Esophagus squamous epithelium (tissue), 5 donors: Measurements from ENCODE around the gene SHMT2. TPM values are rescaled to one million over a fixed set of nuclear protein-coding genes. Genes with fewer than 3 reads are reported as not detected.

Source experiments
- DNase-seq: peaks from one replicate; lab custom pipeline; 2025; lab: John Stamatoyannopoulos, UW
- H3K27ac ChIP-seq, 4 donors: fragments of 200-600 bp; sonication (generic); one replicate each; pipeline ENCODE4 v1.5.1; 2016 to 2019; ENCODE audit warnings: mild to moderate bottlenecking in 1 of 4
- H3K27me3 ChIP-seq, 4 donors: fragments of 200-600 bp; sonication (generic); 1 replicate in 3 of 4; 2 replicates in 1 of 4; pipeline versions ENCODE4 v1.5.1 to v1.6.0; 2017 to 2021; ENCODE audit warnings: antibody characterized with exemption in 1 of 4
- H3K36me3 ChIP-seq, 3 donors: fragments of 200-600 bp; sonication (generic); one replicate each; pipeline ENCODE4 v1.5.1; 2016 to 2019
- H3K4me1 ChIP-seq, 3 donors: fragments of 200-600 bp; sonication (generic); one replicate each; pipeline ENCODE4 v1.5.1; 2017 to 2019
- H3K4me3 ChIP-seq, 4 donors: fragments of 200-600 bp; sonication (generic); 1 replicate in 3 of 4; 2 replicates in 1 of 4; pipeline ENCODE4 v1.5.1; 2016 to 2019; ENCODE audit warnings: mild to moderate bottlenecking in 2 of 4, moderate library complexity in 1 of 4
- H3K9me3 ChIP-seq, 3 donors: fragments of 200-600 bp; sonication (generic); one replicate each; pipeline ENCODE4 v1.5.1; 2016 to 2019
- POLR2A ChIP-seq, 4 donors: fragments of 450-650 bp; IDR thresholded peaks; one replicate each; pipeline ENCODE4 v1.6.1; 2017; ENCODE audit warnings: antibody characterized with exemption in 4 of 4, mild to moderate bottlenecking in 4 of 4, moderate library complexity in 3 of 4
- WGBS, 2 donors: methylation state at CpG; one replicate each; pipeline ENCODE4 v1.1.5; 2018; 5-methylcytosine and 5-hydroxymethylcytosine counted together
- intact Hi-C: fragments of 100-400 bp; cut with DNase I; formaldehyde crosslinking; loops from one replicate; pipeline ENCODE4 v1.15.0; 2022
- total RNA-seq, 4 donors: library from RNA; depleted of rRNA; stranded (reverse); fragments of >200 nt; gene quantifications; one replicate each; pipeline ENCODE4 v1.1.0, GENCODE V29; 2016
- TF ChIP-seq, protein P1 (sequence below), 6 experiments: fragments of 450-650 bp in 4 of 6; fragments of 200-600 bp in 2 of 6; sonication (generic) in 2 of 6; IDR thresholded peaks; one replicate each; pipeline ENCODE4 v1.5.1; 2016 to 2019; ENCODE audit warnings: antibody characterized with exemption in 6 of 6, mild to moderate bottlenecking in 4 of 6, moderate library complexity in 4 of 6
- donor health status: DM: yes; HTN: yes; CAD: no.

SHMT2 gene
- total RNA-seq, 4 donors from 2014 or later = 56.1 to 104 (median 76.6) TPM

DNA sequence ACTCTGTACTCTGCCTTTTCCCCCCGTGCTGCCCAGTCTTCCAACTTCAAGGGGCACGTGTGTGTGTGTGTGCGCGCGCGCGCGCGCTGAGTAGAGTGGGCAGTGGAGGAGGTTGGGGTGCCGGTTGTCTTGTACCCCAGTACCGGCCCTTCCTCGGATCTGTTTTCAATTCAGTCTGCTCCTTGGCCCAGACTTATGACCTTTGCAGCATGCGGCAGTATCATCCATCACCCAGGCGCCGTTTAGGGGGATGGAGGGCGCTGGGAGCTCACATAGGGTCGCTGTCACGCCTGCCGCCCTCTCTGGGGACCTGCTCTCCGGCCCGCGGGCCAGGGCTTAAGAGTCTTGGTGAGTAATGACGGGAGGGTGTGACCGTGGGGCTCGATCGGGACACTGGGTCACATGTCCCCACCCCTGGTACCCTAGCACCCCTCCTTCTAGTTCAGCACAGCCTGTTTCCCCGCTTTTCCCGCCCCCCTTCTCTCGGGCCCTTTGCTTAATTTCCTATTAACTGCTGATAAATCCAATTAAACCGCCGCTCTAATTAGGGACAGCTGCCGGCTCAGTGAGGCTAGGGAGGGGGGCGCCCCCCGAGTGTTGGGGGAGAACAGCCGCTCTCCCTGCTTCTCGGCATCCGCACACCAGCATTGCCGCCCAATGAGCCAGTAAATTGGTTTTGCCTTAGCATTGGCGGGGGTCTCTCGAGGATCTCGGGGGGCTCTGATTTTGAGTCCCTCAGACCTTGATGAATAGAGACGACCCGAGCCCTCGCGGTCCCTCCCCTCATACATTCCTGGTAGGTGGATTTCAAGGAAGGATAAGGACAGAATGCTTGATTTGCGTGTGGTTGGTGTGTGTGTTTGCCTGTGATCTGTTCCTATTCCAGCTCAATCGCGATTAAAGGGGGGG is 12.1 kb downstream of the SHMT2 start:
- no peak overlapping the region for H3K27ac ChIP-seq
- H3K4me3 ChIP-seq = peak overlapping the region in 1 of 4 donors; percentile 68
- WGBS, 2 donors = 3 to 8% methylated on average over 5 to 28 of the region's 48 CpGs
- no peaks in the 10 kb centered on the region for H3K36me3 ChIP-seq
- no peak for DNase-seq
- H3K4me1 ChIP-seq = peaks cover 63 to 76% (median 74%) of the 10 kb centered on the region in 3 donors
- intact Hi-C loops = no loop called here
- no peak for TF ChIP-seq POLR2A (IDR thresholded peaks at IDR 0.05)
- TF ChIP-seq, protein P1, sequence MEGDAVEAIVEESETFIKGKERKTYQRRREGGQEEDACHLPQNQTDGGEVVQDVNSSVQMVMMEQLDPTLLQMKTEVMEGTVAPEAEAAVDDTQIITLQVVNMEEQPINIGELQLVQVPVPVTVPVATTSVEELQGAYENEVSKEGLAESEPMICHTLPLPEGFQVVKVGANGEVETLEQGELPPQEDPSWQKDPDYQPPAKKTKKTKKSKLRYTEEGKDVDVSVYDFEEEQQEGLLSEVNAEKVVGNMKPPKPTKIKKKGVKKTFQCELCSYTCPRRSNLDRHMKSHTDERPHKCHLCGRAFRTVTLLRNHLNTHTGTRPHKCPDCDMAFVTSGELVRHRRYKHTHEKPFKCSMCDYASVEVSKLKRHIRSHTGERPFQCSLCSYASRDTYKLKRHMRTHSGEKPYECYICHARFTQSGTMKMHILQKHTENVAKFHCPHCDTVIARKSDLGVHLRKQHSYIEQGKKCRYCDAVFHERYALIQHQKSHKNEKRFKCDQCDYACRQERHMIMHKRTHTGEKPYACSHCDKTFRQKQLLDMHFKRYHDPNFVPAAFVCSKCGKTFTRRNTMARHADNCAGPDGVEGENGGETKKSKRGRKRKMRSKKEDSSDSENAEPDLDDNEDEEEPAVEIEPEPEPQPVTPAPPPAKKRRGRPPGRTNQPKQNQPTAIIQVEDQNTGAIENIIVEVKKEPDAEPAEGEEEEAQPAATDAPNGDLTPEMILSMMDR (IDR thresholded peaks at IDR 0.05) = no peak
- H3K27me3 ChIP-seq = peaks cover 14 to 85% (median 39%) of the 10 kb centered on the region in 4 donors
- no peaks in the 10 kb centered on the region for H3K9me3 ChIP-seq

DNA sequence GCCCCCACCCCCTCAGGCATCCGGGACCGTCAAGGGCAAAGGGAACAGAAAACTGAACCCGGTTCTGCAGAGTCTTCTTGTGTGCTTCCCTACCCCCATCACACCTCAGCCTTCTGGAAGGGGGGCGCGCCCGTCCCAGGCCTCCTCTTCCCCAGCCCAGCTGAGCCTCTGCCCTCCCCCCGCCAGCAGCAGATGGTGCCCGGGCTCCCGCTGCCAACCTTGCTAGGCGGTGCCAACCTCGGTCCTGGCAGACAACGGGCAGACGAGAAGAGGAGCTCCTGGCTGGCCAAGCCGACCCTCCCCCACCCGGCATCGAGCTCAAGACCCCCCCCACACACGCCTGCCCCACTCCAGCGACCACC is 12.8 kb downstream of the SHMT2 start:
- TF ChIP-seq, protein P1 (IDR thresholded peaks at IDR 0.05) = no peak
- TF ChIP-seq POLR2A (IDR thresholded peaks at IDR 0.05) = no peak
- DNase-seq = no peak
- H3K4me1 ChIP-seq = peaks cover 57 to 70% (median 68%) of the 10 kb centered on the region in 3 donors
- H3K27ac ChIP-seq = no peak overlapping the region
- WGBS, 2 donors = 0% methylated on average over 6 of the region's 18 CpGs; no CpG with 5 or more reads in 1 of the 2 donors
- intact Hi-C loops = no loop called here
- peak overlapping the region; percentile 7 to 60 (median 43) for H3K4me3 ChIP-seq
- no peaks in the 10 kb centered on the region for H3K36me3 ChIP-seq
- H3K9me3 ChIP-seq = no peaks in the 10 kb centered on the region
- peaks cover 14 to 79% (median 39%) of the 10 kb centered on the region in 4 donors for H3K27me3 ChIP-seq

- peaks cover 56 to 64% (median 62%) of the 10 kb centered on the region in 3 donors for H3K4me1 ChIP-seq
- no peak for DNase-seq
- peak overlapping the region; percentile 7 to 60 (median 43) for H3K4me3 ChIP-seq
- TF ChIP-seq POLR2A (IDR thresholded peaks at IDR 0.05) = no peak
- TF ChIP-seq, protein P1 (IDR thresholded peaks at IDR 0.05) = peak; percentile 24 to 64 (median 32)
- no peaks in the 10 kb centered on the region for H3K36me3 ChIP-seq
- no peak overlapping the region for H3K27ac ChIP-seq
- 0% methylated on average over 4 to 16 of the region's 45 CpGs for WGBS, 2 donors
- intact Hi-C loops = no loop called here
- peaks cover 14 to 73% (median 39%) of the 10 kb centered on the region in 4 donors for H3K27me3 ChIP-seq
- no peaks in the 10 kb centered on the region for H3K9me3 ChIP-seq
Measured at GRCh38 chr12:57242691-57243454, 13.4 kb downstream of the SHMT2 start.

DNA sequence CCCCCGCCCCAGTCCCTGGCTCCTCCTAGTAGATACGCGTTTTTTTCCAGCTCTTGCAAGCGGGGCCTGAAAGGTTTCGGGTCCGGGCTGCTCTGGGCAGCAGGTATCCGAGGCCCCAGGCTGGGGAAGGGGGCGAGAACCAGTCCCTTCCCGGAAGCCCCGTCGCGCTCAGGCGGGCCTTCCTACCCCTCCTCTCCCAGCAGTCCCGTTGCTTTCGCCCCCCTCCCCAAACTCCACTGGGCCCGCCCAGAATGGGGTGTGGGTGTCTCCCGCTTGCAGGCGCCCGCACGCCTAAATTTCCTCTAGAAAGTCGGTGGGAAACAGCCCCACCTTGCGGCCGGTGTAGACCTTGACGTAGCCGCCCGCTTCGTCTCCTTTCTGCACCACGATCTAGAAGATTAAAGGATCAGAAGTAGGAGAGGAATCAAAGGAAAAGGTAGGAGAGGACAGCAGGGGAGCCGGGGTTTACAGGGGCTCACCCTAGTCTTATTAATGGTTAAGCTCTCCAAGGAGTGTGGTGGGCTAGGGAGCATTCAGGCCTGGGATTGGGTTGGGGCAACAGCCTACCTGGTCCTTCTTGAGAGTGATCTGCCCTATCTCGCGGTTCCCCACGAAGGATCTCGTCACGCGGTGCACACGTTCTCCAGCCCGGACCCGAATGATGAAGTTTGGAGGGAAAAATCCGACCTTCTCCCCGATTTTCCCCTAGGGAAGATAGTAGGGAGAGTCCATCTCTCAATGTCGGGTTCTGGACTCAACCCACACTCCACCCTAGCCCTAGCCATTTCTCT is 14.2 kb downstream of the SHMT2 start:
- intact Hi-C loops = no loop called here
- H3K4me1 ChIP-seq = peaks cover 47 to 56% (median 54%) of the 10 kb centered on the region in 3 donors
- peak overlapping the region in 3 of 4 donors; percentile 43 to 60 (median 43) for H3K4me3 ChIP-seq
- TF ChIP-seq, protein P1 (IDR thresholded peaks at IDR 0.05) = peak; percentile 77 to 86 (median 80)
- no peak for TF ChIP-seq POLR2A (IDR thresholded peaks at IDR 0.05)
- no peak for DNase-seq
- H3K9me3 ChIP-seq = no peaks in the 10 kb centered on the region
- no peak overlapping the region for H3K27ac ChIP-seq
- H3K27me3 ChIP-seq = peaks cover 14 to 64% (median 35%) of the 10 kb centered on the region in 4 donors
- 9 to 18% methylated on average over 6 to 22 of the region's 41 CpGs for WGBS, 2 donors
- no peaks in the 10 kb centered on the region for H3K36me3 ChIP-seq
